Neural progenitor cell (in vitro differentiated cells): ENCODE results near the gene EXOC4. TPM values are rescaled to one million over a fixed set of nuclear protein-coding genes. Genes with fewer than 3 reads are reported as not detected.

Source experiments
- DNase-seq: peaks from one replicate; pipeline ENCODE4 v3.0.0-alpha.2; 2016; ENCODE audit warnings: low spot score
- H2AFZ ChIP-seq: fragments of 200-600 bp; sonication (generic); replicated peaks from 2 replicates; pipeline ENCODE4 v1.6.1; 2016; ENCODE audit warnings: antibody characterized with exemption
- H3F3A ChIP-seq: fragments of 200-600 bp; sonication (generic); 2 replicates; pipeline ENCODE4 v1.6.1; 2016; ENCODE audit warnings: antibody characterized with exemption, low read depth
- H3K27ac ChIP-seq: fragments of 200-600 bp; sonication (generic); 2 replicates; pipeline ENCODE4 v1.5.1; 2016; ENCODE audit warnings: mild to moderate bottlenecking
- H3K27me3 ChIP-seq: fragments of 200-600 bp; sonication (generic); 2 replicates; pipeline ENCODE4 v1.6.1; 2016; ENCODE audit warnings: mild to moderate bottlenecking, moderate library complexity
- H3K36me3 ChIP-seq: fragments of 200-600 bp; sonication (generic); 2 replicates; pipeline ENCODE4 v1.5.1; 2016
- H3K4me1 ChIP-seq: fragments of 200-600 bp; sonication (generic); 2 replicates; pipeline ENCODE4 v1.6.1; 2016; ENCODE audit warnings: mixed run types
- H3K4me2 ChIP-seq: fragments of 200-600 bp; sonication (generic); 2 replicates; pipeline ENCODE4 v1.6.1; 2016
- H3K4me3 ChIP-seq: fragments of 200-600 bp; sonication (generic); 2 replicates; pipeline ENCODE4 v1.5.1; 2016
- H3K79me2 ChIP-seq: fragments of 200-600 bp; sonication (generic); 2 replicates; pipeline ENCODE4 v1.6.1; 2016; ENCODE audit warnings: low read depth
- H3K9ac ChIP-seq: fragments of 200-600 bp; sonication (generic); 2 replicates; pipeline ENCODE4 v1.6.1; 2016
- H3K9me3 ChIP-seq: fragments of 200-600 bp; sonication (generic); 2 replicates; pipeline ENCODE4 v1.5.1; 2016; ENCODE audit warnings: low read depth
- H4K20me1 ChIP-seq: fragments of 200-600 bp; sonication (generic); 2 replicates; pipeline ENCODE4 v1.6.1; 2016; ENCODE audit warnings: low read depth
- H3K27ac Mint-ChIP-seq: 3 replicates; pipeline ENCODE4 v1.8.0; 2021; ENCODE audit warnings: mixed read lengths
- H3K27me3 Mint-ChIP-seq: 2 replicates; pipeline ENCODE4 v1.8.0; 2022; ENCODE audit warnings: low read depth, mild to moderate bottlenecking, inconsistent platforms, moderate library complexity, mixed read lengths; ENCODE audit not compliant: insufficient read depth
- H3K36me3 Mint-ChIP-seq: 3 replicates; pipeline ENCODE4 v1.8.0; 2021; ENCODE audit warnings: mixed read lengths
- H3K4me1 Mint-ChIP-seq: 3 replicates; pipeline ENCODE4 v1.8.0; 2021; ENCODE audit warnings: mixed read lengths
- H3K4me3 Mint-ChIP-seq: 3 replicates; pipeline ENCODE4 v1.8.0; 2021; ENCODE audit warnings: mild to moderate bottlenecking, moderate library complexity, mixed read lengths
- H3K9me3 Mint-ChIP-seq: 3 replicates; pipeline ENCODE4 v1.8.0; 2020; ENCODE audit warnings: mixed read lengths
- EZH2 ChIP-seq: fragments of 200-600 bp; sonication (generic); IDR thresholded peaks from 2 replicates; pipeline ENCODE4 v1.6.1; 2017; ENCODE audit warnings: antibody characterized with exemption, mild to moderate bottlenecking, moderate library complexity
- EZH2phosphoT487 ChIP-seq: fragments of 200-600 bp; sonication (generic); IDR thresholded peaks from 2 replicates; pipeline ENCODE4 v1.6.1; 2017; ENCODE audit warnings: antibody characterized with exemption
- total RNA-seq: library from RNA; depleted of rRNA; stranded (reverse); fragments of >200 nt; gene quantifications from 2 replicates; pipeline ENCODE4 v1.2.3, GENCODE V29; 2015; ENCODE audit warnings: low replicate concordance
- TF ChIP-seq, protein P1 (sequence below): fragments of 200-600 bp; sonication (generic); IDR thresholded peaks from 2 replicates; pipeline ENCODE4 v1.5.1; 2017; ENCODE audit warnings: antibody characterized with exemption, mild to moderate bottlenecking

EXOC4 gene
- total RNA-seq, 1 donor from 2014 or later, result 129 TPM

- no peak for DNase-seq
- H3K36me3 Mint-ChIP-seq, result peaks cover 9% of the 10 kb centered on the region
- no peaks in the 10 kb centered on the region for H3K9me3 Mint-ChIP-seq
- Histone ChIP-seq H3K4me3 (no peak overlapping the region), H3K9me3 (no peaks in the 10 kb centered on the region), H3K36me3 (no peaks in the 10 kb centered on the region), H2AFZ (no peak overlapping the region), H3K27me3 (no peaks in the 10 kb centered on the region), H3K9ac (no peak overlapping the region), H3K4me2 (no peak overlapping the region), H3F3A (no peaks in the 10 kb centered on the region), H3K27ac (no peak overlapping the region), H3K4me1 (no peaks in the 10 kb centered on the region), H4K20me1 (no peaks in the 10 kb centered on the region), H3K79me2 (no peaks in the 10 kb centered on the region)
- no peak for TF ChIP-seq EZH2
- TF ChIP-seq EZH2phosphoT487, result no peak
- TF ChIP-seq, protein P1, sequence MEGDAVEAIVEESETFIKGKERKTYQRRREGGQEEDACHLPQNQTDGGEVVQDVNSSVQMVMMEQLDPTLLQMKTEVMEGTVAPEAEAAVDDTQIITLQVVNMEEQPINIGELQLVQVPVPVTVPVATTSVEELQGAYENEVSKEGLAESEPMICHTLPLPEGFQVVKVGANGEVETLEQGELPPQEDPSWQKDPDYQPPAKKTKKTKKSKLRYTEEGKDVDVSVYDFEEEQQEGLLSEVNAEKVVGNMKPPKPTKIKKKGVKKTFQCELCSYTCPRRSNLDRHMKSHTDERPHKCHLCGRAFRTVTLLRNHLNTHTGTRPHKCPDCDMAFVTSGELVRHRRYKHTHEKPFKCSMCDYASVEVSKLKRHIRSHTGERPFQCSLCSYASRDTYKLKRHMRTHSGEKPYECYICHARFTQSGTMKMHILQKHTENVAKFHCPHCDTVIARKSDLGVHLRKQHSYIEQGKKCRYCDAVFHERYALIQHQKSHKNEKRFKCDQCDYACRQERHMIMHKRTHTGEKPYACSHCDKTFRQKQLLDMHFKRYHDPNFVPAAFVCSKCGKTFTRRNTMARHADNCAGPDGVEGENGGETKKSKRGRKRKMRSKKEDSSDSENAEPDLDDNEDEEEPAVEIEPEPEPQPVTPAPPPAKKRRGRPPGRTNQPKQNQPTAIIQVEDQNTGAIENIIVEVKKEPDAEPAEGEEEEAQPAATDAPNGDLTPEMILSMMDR, result no peak
- H3K4me1 Mint-ChIP-seq, result no peaks in the 10 kb centered on the region
- H3K4me3 Mint-ChIP-seq, result no peak overlapping the region
- no peak overlapping the region for H3K27ac Mint-ChIP-seq
- no peaks in the 10 kb centered on the region for H3K27me3 Mint-ChIP-seq
Observed at GRCh38 chr7:133828906-133829305, 576.0 kb downstream of the EXOC4 start.

DNA sequence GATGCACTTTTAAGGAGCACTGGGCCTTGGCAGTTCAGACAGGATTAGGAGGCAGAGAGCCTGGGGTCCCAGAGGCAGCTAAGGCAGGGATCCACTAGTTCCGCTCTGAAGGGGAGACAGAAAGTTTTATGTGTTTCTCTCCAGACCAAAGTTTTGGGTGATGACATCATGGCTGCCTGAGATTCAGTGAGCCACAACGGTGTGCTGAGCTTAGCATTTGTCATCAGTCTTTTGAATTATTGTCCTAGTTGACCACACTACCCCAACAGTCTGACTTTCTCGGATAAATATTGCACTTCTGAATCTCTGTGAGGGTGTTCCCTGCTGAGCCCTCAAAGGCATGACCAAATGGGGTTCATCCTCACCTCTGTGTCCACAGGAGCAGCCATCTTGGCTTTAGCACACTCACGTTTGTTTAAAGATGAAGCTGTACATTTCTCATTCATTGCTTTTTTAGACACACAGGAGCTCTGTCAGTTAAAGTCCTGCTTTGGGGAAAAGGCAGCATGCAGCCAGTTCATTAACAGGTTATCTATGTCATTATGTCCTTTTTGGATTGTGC, 576.5 kb downstream of the EXOC4 start:
- Mint-ChIP-seq H3K27me3 (no peaks in the 10 kb centered on the region), H3K27ac (no peak overlapping the region), H3K9me3 (no peaks in the 10 kb centered on the region), H3K4me1 (no peaks in the 10 kb centered on the region), H3K4me3 (no peak overlapping the region), H3K36me3 (peaks cover 9% of the 10 kb centered on the region)
- no peak overlapping the region for H2AFZ ChIP-seq
- no peaks in the 10 kb centered on the region for H3K79me2 ChIP-seq
- H3K27me3 ChIP-seq, result no peaks in the 10 kb centered on the region
- no peaks in the 10 kb centered on the region for H3K36me3 ChIP-seq
- H3K4me1 ChIP-seq, result no peaks in the 10 kb centered on the region
- H3K9ac ChIP-seq, result no peak overlapping the region
- no peak overlapping the region for H3K27ac ChIP-seq
- no peaks in the 10 kb centered on the region for H3K9me3 ChIP-seq
- H3F3A ChIP-seq, result no peaks in the 10 kb centered on the region
- TF ChIP-seq EZH2phosphoT487 (no peak), EZH2 (no peak)
- TF ChIP-seq, protein P1, result no peak
- H3K4me3 ChIP-seq, result no peak overlapping the region
- DNase-seq, result no peak
- H4K20me1 ChIP-seq, result no peaks in the 10 kb centered on the region
- H3K4me2 ChIP-seq, result no peak overlapping the region

DNA sequence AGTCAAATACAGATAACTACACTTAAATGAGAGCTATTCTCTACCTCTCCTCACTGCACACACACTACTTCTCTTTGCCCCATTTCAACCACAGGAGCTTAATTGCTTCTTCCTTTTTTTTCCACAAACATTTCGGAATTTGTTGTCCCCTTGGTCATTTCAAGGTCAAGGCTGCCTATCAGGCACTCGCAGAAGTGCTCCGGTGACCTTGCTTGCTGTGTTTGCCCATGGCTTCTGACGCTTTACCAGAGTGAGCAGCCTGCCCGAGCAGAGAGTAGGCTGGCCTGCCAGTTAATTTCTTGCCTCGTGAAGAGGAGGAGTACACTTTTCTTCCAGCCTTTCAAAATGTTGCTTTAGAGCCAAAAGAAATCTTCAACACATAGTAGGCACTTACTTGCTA, 577.2 kb downstream of the EXOC4 start:
- H3K4me1 ChIP-seq, result no peaks in the 10 kb centered on the region
- no peaks in the 10 kb centered on the region for H3K36me3 ChIP-seq

More for the DNA sequence above, 577.2 kb downstream of the EXOC4 start:
- no peaks in the 10 kb centered on the region for H3K27me3 Mint-ChIP-seq
- H3F3A ChIP-seq, result no peaks in the 10 kb centered on the region
- no peak overlapping the region for H3K27ac ChIP-seq
- peaks cover 12% of the 10 kb centered on the region for H3K36me3 Mint-ChIP-seq
- no peaks in the 10 kb centered on the region for H3K9me3 ChIP-seq
- DNase-seq, result no peak
- no peak overlapping the region for H2AFZ ChIP-seq
- no peak overlapping the region for H3K27ac Mint-ChIP-seq
- H3K27me3 ChIP-seq, result no peaks in the 10 kb centered on the region
- no peak overlapping the region for H3K4me2 ChIP-seq
- no peak for TF ChIP-seq EZH2phosphoT487
- TF ChIP-seq EZH2, result no peak
- TF ChIP-seq, protein P1, result no peak
- no peak overlapping the region for H3K9ac ChIP-seq
- H3K4me3 ChIP-seq, result no peak overlapping the region
- no peaks in the 10 kb centered on the region for H3K9me3 Mint-ChIP-seq
- no peaks in the 10 kb centered on the region for H4K20me1 ChIP-seq
- no peaks in the 10 kb centered on the region for H3K4me1 Mint-ChIP-seq
- no peaks in the 10 kb centered on the region for H3K79me2 ChIP-seq
- no peak overlapping the region for H3K4me3 Mint-ChIP-seq
